H9 (cell line): ENCODE data around the gene CD300LD. TPM values are rescaled to one million over a fixed set of nuclear protein-coding genes. Genes with fewer than 3 reads are reported as not detected.
A peak's percentile ranks its signal among the peaks of the same experiment; 100 is the strongest.

Experiments
- DNase-seq: peaks from one replicate; pipeline ENCODE4 v3.0.0-alpha.2; 2017
- H2AFZ ChIP-seq: one replicate; pipeline ENCODE4 v1.6.1; 2013; ENCODE audit warnings: mild to moderate bottlenecking, low read length, control low read depth, moderate library complexity
- H2AK5ac ChIP-seq: 2 replicates; pipeline ENCODE4 v1.6.1; 2013; ENCODE audit warnings: low read length, control low read depth, mixed read lengths; ENCODE audit not compliant: insufficient read length
- H2BK120ac ChIP-seq: one replicate; pipeline ENCODE4 v1.6.1; 2013; ENCODE audit warnings: low read depth, mild to moderate bottlenecking, low read length, control low read depth, inconsistent platforms; ENCODE audit not compliant: poor library complexity, severe bottlenecking
- H2BK12ac ChIP-seq: 2 replicates; pipeline ENCODE4 v1.6.1; 2013; ENCODE audit warnings: low read length, control low read depth, mixed read lengths, low read depth; ENCODE audit not compliant: insufficient read length
- H2BK15ac ChIP-seq: 2 replicates; pipeline ENCODE4 v1.6.1; 2013; ENCODE audit warnings: low read depth, low read length, control low read depth
- H2BK20ac ChIP-seq: one replicate; pipeline ENCODE4 v1.6.1; 2013; ENCODE audit warnings: low read depth, mild to moderate bottlenecking, low read length, control low read depth, inconsistent platforms; ENCODE audit not compliant: poor library complexity, severe bottlenecking
- H2BK5ac ChIP-seq: 2 replicates; pipeline ENCODE4 v1.6.1; 2013; ENCODE audit warnings: low read length, control low read depth, mixed read lengths; ENCODE audit not compliant: insufficient read length
- H3K14ac ChIP-seq: 2 replicates; pipeline ENCODE4 v1.6.1; 2013; ENCODE audit warnings: low read length, control low read depth; ENCODE audit not compliant: insufficient read depth
- H3K18ac ChIP-seq: 2 replicates; pipeline ENCODE4 v1.6.1; 2013; ENCODE audit warnings: low read depth, mild to moderate bottlenecking, mixed read lengths, low read length, control low read depth; ENCODE audit not compliant: insufficient read length
- H3K23ac ChIP-seq: 2 replicates; pipeline ENCODE4 v1.6.1; 2013; ENCODE audit warnings: low read length, control low read depth, mixed read lengths, low read depth; ENCODE audit not compliant: insufficient read length
- H3K23me2 ChIP-seq: 2 replicates; pipeline ENCODE4 v1.6.1; 2013; ENCODE audit warnings: low read depth, mild to moderate bottlenecking, mixed read lengths, low read length, control low read depth; ENCODE audit not compliant: insufficient read length, poor library complexity, severe bottlenecking
- H3K27ac ChIP-seq: 2 replicates; pipeline ENCODE4 v1.5.1; 2013; ENCODE audit warnings: low read length, control low read depth, mixed read lengths, low read depth; ENCODE audit not compliant: insufficient read length
- H3K27me3 ChIP-seq: 2 replicates; pipeline ENCODE4 v1.6.1; 2013; ENCODE audit warnings: low read length, control low read depth, inconsistent platforms; ENCODE audit not compliant: insufficient read depth
- H3K4ac ChIP-seq: 2 replicates; pipeline ENCODE4 v1.6.1; 2013; ENCODE audit warnings: low read depth, mild to moderate bottlenecking, control low read depth, inconsistent platforms, low read length, moderate library complexity
- H3K4me1 ChIP-seq: 2 replicates; pipeline ENCODE4 v1.6.1; 2013; ENCODE audit warnings: low read length, control low read depth, inconsistent platforms; ENCODE audit not compliant: insufficient read depth
- H3K4me2 ChIP-seq: 2 replicates; pipeline ENCODE4 v1.6.1; 2013; ENCODE audit warnings: low read length, control low read depth, mixed read lengths; ENCODE audit not compliant: insufficient read length, insufficient read depth
- H3K56ac ChIP-seq: 2 replicates; pipeline ENCODE4 v1.6.1; 2013; ENCODE audit warnings: low read depth, mild to moderate bottlenecking, mixed read lengths, low read length, control low read depth; ENCODE audit not compliant: insufficient read length
- H3K79me1 ChIP-seq: 2 replicates; pipeline ENCODE4 v1.6.1; 2013; ENCODE audit warnings: low read depth, mild to moderate bottlenecking, moderate library complexity, low read length, control low read depth, inconsistent platforms; ENCODE audit not compliant: insufficient read depth, poor library complexity, severe bottlenecking
- H3K79me2 ChIP-seq: 2 replicates; pipeline ENCODE4 v1.6.1; 2013; ENCODE audit warnings: low read length, control low read depth, inconsistent platforms; ENCODE audit not compliant: insufficient read depth
- H3K9ac ChIP-seq: 2 replicates; pipeline ENCODE4 v1.6.1; 2013; ENCODE audit warnings: low read length, control low read depth, mixed read lengths; ENCODE audit not compliant: insufficient read length; ENCODE audit errors: extremely low read depth
- H3K9me3 ChIP-seq: one replicate; pipeline ENCODE4 v1.6.1; 2013; ENCODE audit warnings: low read depth, low read length, inconsistent platforms; ENCODE audit not compliant: control insufficient read depth
- H3T11ph ChIP-seq: one replicate; pipeline ENCODE4 v1.6.1; 2013; ENCODE audit warnings: mild to moderate bottlenecking, low read length, control low read depth, inconsistent platforms
- H4K20me1 ChIP-seq: one replicate; pipeline ENCODE4 v1.6.1; 2013; ENCODE audit not compliant: control insufficient read depth, insufficient read length, insufficient read depth
- H4K5ac ChIP-seq: 2 replicates; pipeline ENCODE4 v1.6.1; 2013; ENCODE audit warnings: low read depth, mild to moderate bottlenecking, mixed read lengths, low read length, control low read depth; ENCODE audit not compliant: insufficient read length
- H4K8ac ChIP-seq: replicated peaks from 2 replicates; pipeline ENCODE4 v1.6.1; 2013; ENCODE audit warnings: low read length, control low read depth, mixed read lengths, low read depth; ENCODE audit not compliant: insufficient read length
- H4K91ac ChIP-seq: 2 replicates; pipeline ENCODE4 v1.6.1; 2013; ENCODE audit warnings: low read depth, mild to moderate bottlenecking, moderate library complexity, mixed read lengths, low read length, control low read depth; ENCODE audit not compliant: insufficient read length
- H3K27ac Mint-ChIP-seq, 3 experiments: 2 replicates in 2 of 3; 3 replicates in 1 of 3; pipeline ENCODE4 v1.8.0; 2020 to 2021; ENCODE audit warnings: mixed read lengths in 3 of 3, mild to moderate bottlenecking in 1 of 3, moderate library complexity in 1 of 3
- H3K27me3 Mint-ChIP-seq: 2 replicates; pipeline ENCODE4 v1.8.0; 2021; ENCODE audit warnings: low read depth, mild to moderate bottlenecking, moderate library complexity, mixed read lengths
- H3K36me3 Mint-ChIP-seq, 3 experiments: 2 replicates in 2 of 3; 3 replicates in 1 of 3; pipeline ENCODE4 v1.8.0; 2020 to 2021; ENCODE audit warnings: low read depth in 3 of 3, mixed read lengths in 3 of 3; ENCODE audit not compliant: insufficient read depth in 1 of 3
- H3K4me1 Mint-ChIP-seq, 2 experiments: 2 replicates each; pipeline ENCODE4 v1.8.0; 2020; ENCODE audit warnings: mixed read lengths in 2 of 2
- H3K4me3 Mint-ChIP-seq, 2 experiments: 2 replicates in 1 of 2; 3 replicates in 1 of 2; pipeline ENCODE4 v1.8.0; 2020 to 2021; ENCODE audit warnings: mild to moderate bottlenecking in 2 of 2, mixed read lengths in 2 of 2, moderate library complexity in 1 of 2
- H3K9me3 Mint-ChIP-seq, 2 experiments: 2 replicates in 1 of 2; 3 replicates in 1 of 2; pipeline ENCODE4 v1.8.0; 2020; ENCODE audit warnings: mild to moderate bottlenecking in 2 of 2, mixed read lengths in 2 of 2, moderate library complexity in 1 of 2
- CTCF ChIP-seq: fragments of 200-600 bp; sonication (generic); conservative IDR thresholded peaks from 3 replicates; pipeline ENCODE4 v1.8.0; 2021; ENCODE audit warnings: antibody characterized with exemption, mild to moderate bottlenecking
- WGBS: extraction: QIAGEN DNeasy Blood & Tissue Kit; methylation state at CpG from one replicate; pipeline ENCODE4 v1.1.7; 2013; ENCODE audit warnings: missing lambda C conversion rate, low lambda C conversion rate, mixed read lengths; ENCODE audit not compliant: insufficient read length; ENCODE audit errors: extremely low coverage; 5-methylcytosine and 5-hydroxymethylcytosine counted together
- total RNA-seq: library from RNA; stranded (reverse); gene quantifications from 2 replicates; pipeline ENCODE4 v1.2.1, GENCODE V29; 2021

CD300LD gene
- total RNA-seq, 1 experiment from 2014 or later = not detected

GRCh38 chr17:74573169-74573568, 18.9 kb downstream of the CD300LD start:
- Histone ChIP-seq H2BK5ac (no peak overlapping the region), H4K91ac (no peak overlapping the region), H4K20me1 (no peaks in the 10 kb centered on the region), H2AK5ac (no peak overlapping the region), H3K23ac (no peak overlapping the region), H3K4ac (no peak overlapping the region), H3K9ac (no peak overlapping the region), H3K9me3 (no peaks in the 10 kb centered on the region), H3K27me3 (no peaks in the 10 kb centered on the region), H3K18ac (no peak overlapping the region), H2BK12ac (no peak overlapping the region), H2AFZ (no peak overlapping the region), H2BK15ac (no peak overlapping the region), H3T11ph (no peak overlapping the region), H2BK120ac (no peak overlapping the region), H3K14ac (no peak overlapping the region), H3K23me2 (no peaks in the 10 kb centered on the region), H4K5ac (no peak overlapping the region), H3K4me2 (no peak overlapping the region), H3K4me1 (peaks cover 4% of the 10 kb centered on the region; the same call in 1 of the 2 replicates), H3K27ac (no peak overlapping the region), H4K8ac (no peak overlapping the region), H3K56ac (no peak overlapping the region), H2BK20ac (no peak overlapping the region), H3K79me2 (no peaks in the 10 kb centered on the region), H3K79me1 (no peaks in the 10 kb centered on the region)
- DNase-seq = no peak
- Mint-ChIP-seq H3K4me1 (peaks cover 6 to 7% of the 10 kb centered on the region in 2 experiments), H3K27me3 (peaks cover 45% of the 10 kb centered on the region), H3K27ac (no peak overlapping the region), H3K9me3 (peaks cover 0 to 3% of the 10 kb centered on the region in 2 experiments; a peak in 3 of 5 replicates), H3K36me3 (no peaks in the 10 kb centered on the region; a peak in 1 of 7 replicates), H3K4me3 (no peak overlapping the region)
- TF ChIP-seq CTCF = peak; percentile 39; the same call in 2 of the 3 replicates
- WGBS = no CpG with 5 or more reads among the region's 3 CpGs
